PC-3 (cell line): ENCODE measurements around the gene DYSF.

Experiments used
- CTCF ChIP-seq: fragments of 300-600 bp; sonication (generic); conservative IDR thresholded peaks from 2 replicates; pipeline ENCODE4 v1.5.1; 2017; ENCODE audit warnings: antibody characterized with exemption, low read depth, mild to moderate bottlenecking, low read length
- EZH2 ChIP-seq: fragments of 300-600 bp; sonication (generic); IDR thresholded peaks from one replicate; pipeline ENCODE4 v1.6.1; 2017; ENCODE audit warnings: antibody characterized with exemption, mild to moderate bottlenecking, low read length; ENCODE audit not compliant: unreplicated experiment
- EZH2phosphoT487 ChIP-seq: fragments of 300-600 bp; sonication (generic); IDR thresholded peaks from 2 replicates; pipeline ENCODE4 v1.6.1; 2018; ENCODE audit warnings: mild to moderate bottlenecking, antibody characterized with exemption, low read length, borderline replicate concordance

GRCh38 chr2:71601136-71602114, 148.1 kb downstream of the DYSF start:
- no peak for TF ChIP-seq CTCF
- TF ChIP-seq EZH2: no peak
- TF ChIP-seq EZH2phosphoT487: no peak
